Measurements from ENCODE around the gene VCL.

- TF ChIP-seq, protein P1, sequence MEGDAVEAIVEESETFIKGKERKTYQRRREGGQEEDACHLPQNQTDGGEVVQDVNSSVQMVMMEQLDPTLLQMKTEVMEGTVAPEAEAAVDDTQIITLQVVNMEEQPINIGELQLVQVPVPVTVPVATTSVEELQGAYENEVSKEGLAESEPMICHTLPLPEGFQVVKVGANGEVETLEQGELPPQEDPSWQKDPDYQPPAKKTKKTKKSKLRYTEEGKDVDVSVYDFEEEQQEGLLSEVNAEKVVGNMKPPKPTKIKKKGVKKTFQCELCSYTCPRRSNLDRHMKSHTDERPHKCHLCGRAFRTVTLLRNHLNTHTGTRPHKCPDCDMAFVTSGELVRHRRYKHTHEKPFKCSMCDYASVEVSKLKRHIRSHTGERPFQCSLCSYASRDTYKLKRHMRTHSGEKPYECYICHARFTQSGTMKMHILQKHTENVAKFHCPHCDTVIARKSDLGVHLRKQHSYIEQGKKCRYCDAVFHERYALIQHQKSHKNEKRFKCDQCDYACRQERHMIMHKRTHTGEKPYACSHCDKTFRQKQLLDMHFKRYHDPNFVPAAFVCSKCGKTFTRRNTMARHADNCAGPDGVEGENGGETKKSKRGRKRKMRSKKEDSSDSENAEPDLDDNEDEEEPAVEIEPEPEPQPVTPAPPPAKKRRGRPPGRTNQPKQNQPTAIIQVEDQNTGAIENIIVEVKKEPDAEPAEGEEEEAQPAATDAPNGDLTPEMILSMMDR (IDR thresholded peaks at IDR 0.05), result no peak
- TF ChIP-seq POLR2A (IDR thresholded peaks at IDR 0.05), result no peak
- TF ChIP-seq POLR2AphosphoS5 (IDR thresholded peaks at IDR 0.05), result no peak
Measured at GRCh38 chr10:74026428-74027015, 28.6 kb downstream of the VCL start.
